T-helper 1 cell (primary cell): ENCODE results near the gene ROBO2.
"Not testable (repeated sequence)": the region's sequence is repeated elsewhere in the genome, so short reads cannot be mapped to it uniquely, and the experiment has no call there.

ENCODE experiments used
- DNase-seq, 5 donors: peaks; one replicate each; pipeline ENCODE4 v3.0.0-alpha.2; 2012 to 2020

The ROBO2 gene

GRCh38 chr3:77342688-77343087, 302.8 kb downstream of the ROBO2 start:
- no peak for DNase-seq

- DNase-seq: no peak
Observed at GRCh38 chr3:77345009-77345408, 305.1 kb downstream of the ROBO2 start.

GRCh38 chr3:77348244-77348855, 308.5 kb downstream of the ROBO2 start:
- DNase-seq: no peak

- no peak for DNase-seq
Observed at GRCh38 chr3:77354958-77355357, 315.1 kb downstream of the ROBO2 start.

GRCh38 chr3:77362936-77363335, 323.0 kb downstream of the ROBO2 start:
- no peak for DNase-seq

- DNase-seq: no peak
Observed at GRCh38 chr3:77365152-77365551, 325.3 kb downstream of the ROBO2 start.

GRCh38 chr3:77370413-77370812, 330.5 kb downstream of the ROBO2 start:
- DNase-seq: no peak

- DNase-seq: no peak
Observed at GRCh38 chr3:77372018-77372417, 332.1 kb downstream of the ROBO2 start.

- DNase-seq: no peak
Observed at GRCh38 chr3:77372634-77373346, 332.9 kb downstream of the ROBO2 start.

GRCh38 chr3:77373619-77374018, 333.7 kb downstream of the ROBO2 start:
- DNase-seq: no peak

GRCh38 chr3:77376511-77376910, 336.6 kb downstream of the ROBO2 start:
- no peak for DNase-seq

GRCh38 chr3:77377717-77378116, 337.8 kb downstream of the ROBO2 start:
- DNase-seq: no peak

- DNase-seq: no peak
Observed at GRCh38 chr3:77380136-77380535, 340.2 kb downstream of the ROBO2 start.

GRCh38 chr3:77381431-77381830, 341.5 kb downstream of the ROBO2 start:
- no peak for DNase-seq

- no peak for DNase-seq
Observed at GRCh38 chr3:77392181-77392580, 352.3 kb downstream of the ROBO2 start.

- no peak for DNase-seq
Observed at GRCh38 chr3:77394046-77394445, 354.1 kb downstream of the ROBO2 start.

- no peak for DNase-seq
Observed at GRCh38 chr3:77404871-77405270, 365.0 kb downstream of the ROBO2 start.

- DNase-seq: no peak
Observed at GRCh38 chr3:77407441-77407840, 367.5 kb downstream of the ROBO2 start.

- DNase-seq: not testable (repeated sequence)
Observed at GRCh38 chr3:77410334-77410733, 370.4 kb downstream of the ROBO2 start.

GRCh38 chr3:77411334-77411733, 371.4 kb downstream of the ROBO2 start:
- no peak for DNase-seq

- DNase-seq: no peak
Observed at GRCh38 chr3:77412021-77412438, 372.1 kb downstream of the ROBO2 start.

- no peak for DNase-seq
Observed at GRCh38 chr3:77412584-77412983, 372.7 kb downstream of the ROBO2 start.

GRCh38 chr3:77414881-77415280, 375.0 kb downstream of the ROBO2 start:
- DNase-seq: no peak

GRCh38 chr3:77420336-77420735, 380.4 kb downstream of the ROBO2 start:
- no peak for DNase-seq

- no peak for DNase-seq
Observed at GRCh38 chr3:77421916-77422315, 382.0 kb downstream of the ROBO2 start.
